HuH-7 (cell line): Measurements from ENCODE around the gene SHISA2.

Source experiments
- DNase-seq: peaks from one replicate; pipeline ENCODE4 v3.0.0; 2011; ENCODE audit warnings: low spot score

Gene SHISA2

GRCh38 chr13:26017932-26018665 is 33.7 kb downstream of the SHISA2 start:
- DNase-seq = no peak

GRCh38 chr13:26017196-26017921 is 34.5 kb downstream of the SHISA2 start:
- DNase-seq = no peak

- DNase-seq = no peak
Measured at GRCh38 chr13:26016189-26016588, 35.6 kb downstream of the SHISA2 start.

GRCh38 chr13:26015271-26016125 is 36.3 kb downstream of the SHISA2 start:
- no peak for DNase-seq

GRCh38 chr13:26012995-26013394 is 38.8 kb downstream of the SHISA2 start:
- DNase-seq = no peak

GRCh38 chr13:26011996-26012821 is 39.6 kb downstream of the SHISA2 start:
- no peak for DNase-seq

GRCh38 chr13:26011208-26011573 is 40.6 kb downstream of the SHISA2 start:
- DNase-seq = no peak

GRCh38 chr13:26010487-26011207 is 41.2 kb downstream of the SHISA2 start:
- no peak for DNase-seq

- no peak for DNase-seq
Measured at GRCh38 chr13:26007261-26008125, 44.3 kb downstream of the SHISA2 start.
